HG03575 (cell line): ENCODE results near the gene PNPLA3.

Source experiments
- ATAC-seq: cut with Tn5 transposase; IDR thresholded peaks from one replicate; pipeline ENCODE4 v1.9.1; 2021; ENCODE audit not compliant: unreplicated experiment, insufficient number of reproducible peaks, low FRiP score; ENCODE audit errors: extremely low read depth

Gene PNPLA3

DNA sequence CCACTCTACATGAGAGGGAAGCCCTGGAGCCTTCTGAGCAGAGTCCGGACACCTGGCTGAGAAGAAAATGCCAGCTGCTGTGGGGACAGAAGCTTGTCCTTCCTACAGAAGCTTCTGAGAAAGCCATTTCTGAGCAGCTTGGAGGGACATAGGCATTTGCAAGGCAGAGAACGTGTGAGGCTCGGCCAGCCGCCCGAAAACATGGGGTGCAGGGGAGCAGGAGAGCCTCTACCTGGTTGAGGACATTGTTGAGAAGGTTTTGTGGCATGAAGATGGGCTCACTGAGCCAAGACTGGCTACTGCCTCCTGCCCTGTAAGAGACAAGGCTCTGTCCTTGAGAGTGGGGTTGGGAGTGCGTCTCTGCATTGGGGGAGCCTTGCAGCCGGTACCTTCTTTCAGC, 57.0 kb downstream of the PNPLA3 start:
- ATAC-seq, result no peak

DNA sequence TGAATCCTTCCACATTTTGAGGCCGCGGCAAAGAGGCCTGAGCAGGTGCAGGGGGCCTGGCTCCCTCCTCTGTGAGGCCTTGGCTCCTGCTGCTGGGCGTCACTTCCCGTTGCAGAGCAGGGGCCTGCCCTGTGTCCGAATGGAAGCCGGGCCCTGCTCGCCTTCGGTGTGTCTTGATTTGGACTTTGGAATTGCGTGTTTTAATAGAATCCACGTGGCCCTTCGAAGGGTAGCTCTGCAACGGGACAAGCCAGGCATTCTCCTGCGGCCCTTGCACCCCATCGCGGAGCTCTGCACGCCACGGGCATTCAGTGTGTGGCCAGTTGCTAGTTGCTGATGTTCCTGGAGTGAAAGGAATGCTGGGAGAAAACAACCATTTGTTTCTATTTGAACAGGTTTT, 57.4 kb downstream of the PNPLA3 start:
- no peak for ATAC-seq

DNA sequence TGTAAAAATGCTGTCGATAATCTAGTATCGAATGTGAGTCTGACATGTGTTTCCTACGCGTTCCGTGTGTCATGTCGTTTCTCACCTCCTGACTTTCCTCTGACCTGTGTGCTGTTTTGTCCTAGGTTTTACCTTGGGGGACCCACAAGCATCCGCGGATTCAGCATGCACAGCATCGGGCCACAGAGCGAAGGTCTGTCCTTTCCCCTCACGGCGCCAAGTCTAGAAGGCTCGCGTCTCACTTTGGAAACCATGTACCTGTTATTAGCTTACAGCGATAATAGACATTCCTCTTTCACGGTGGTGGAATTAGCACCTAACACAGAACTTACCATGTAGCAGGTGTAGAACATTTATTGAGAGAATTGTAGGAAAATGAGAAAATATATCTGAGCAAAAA, 60.2 kb downstream of the PNPLA3 start:
- no peak for ATAC-seq

DNA sequence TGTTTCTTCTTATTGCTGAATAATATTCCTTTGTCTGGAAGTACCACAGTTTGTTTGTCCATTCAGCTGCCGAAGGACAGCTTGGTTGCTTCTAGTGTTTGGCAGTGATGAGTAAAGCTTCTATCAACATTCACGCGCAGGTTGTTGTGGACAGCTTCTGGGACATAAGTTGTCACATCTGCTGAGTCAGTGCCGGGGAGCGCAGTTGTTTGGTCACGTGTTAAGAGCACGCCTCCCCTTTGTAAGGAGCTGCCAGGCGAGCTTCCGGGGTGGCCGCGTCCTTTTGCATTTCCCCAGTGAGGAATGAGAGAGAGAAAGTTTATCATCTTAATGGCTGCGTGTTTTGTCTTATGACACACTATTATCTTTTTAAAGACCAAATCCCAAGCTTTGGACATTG, 61.9 kb downstream of the PNPLA3 start:
- no peak for ATAC-seq

DNA sequence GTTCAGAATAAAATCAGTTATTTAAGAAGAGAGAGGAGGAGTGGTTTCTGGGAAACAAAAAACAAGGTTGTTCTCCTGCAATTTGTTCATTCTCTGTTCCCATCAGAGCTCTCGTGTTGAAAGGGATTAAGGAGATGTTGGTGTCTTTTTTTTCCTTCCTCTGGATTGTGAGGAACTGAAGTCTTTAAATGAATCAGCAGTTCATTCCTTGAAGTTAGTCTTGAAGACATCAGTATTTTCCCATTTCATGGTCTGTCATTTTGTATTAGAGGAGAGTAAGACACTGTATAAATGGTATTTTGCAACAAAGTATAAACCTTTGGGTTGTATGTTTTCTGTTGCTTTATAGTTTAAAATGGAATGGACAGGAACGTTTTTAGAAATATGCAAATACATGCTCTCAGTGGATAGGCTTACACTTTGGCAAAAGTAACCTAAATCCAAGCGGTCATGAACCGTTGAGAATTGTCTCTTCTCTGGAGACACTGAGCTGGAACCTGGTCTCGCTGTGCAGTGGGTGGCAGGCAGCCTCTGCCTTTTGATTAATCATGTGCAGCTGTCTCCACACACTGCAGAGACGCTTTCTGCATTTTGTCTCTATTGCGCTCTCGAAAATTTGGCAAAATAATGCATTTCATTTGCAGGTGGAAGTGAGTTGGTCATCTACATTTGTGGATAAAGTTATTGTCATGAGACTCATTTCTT, 64.7 kb downstream of the PNPLA3 start:
- ATAC-seq, result no peak

DNA sequence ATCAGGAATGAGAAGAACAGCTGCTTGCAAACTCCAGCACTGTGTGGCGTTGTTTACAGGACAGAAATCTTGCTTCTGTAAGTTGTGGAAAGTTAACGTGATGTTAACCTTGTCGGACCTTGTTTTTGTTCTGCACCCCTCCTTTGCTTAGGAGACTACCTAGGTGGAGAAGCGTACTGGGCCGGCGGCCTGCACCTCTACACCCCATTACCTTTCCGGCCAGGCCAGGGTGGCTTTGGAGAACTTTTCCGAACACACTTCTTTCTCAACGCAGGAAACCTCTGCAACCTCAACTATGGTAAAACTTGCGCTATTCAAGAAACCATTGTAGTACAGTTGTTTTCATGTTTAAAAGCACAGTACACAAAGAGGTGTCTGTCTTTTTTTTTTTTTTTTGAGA, 65.4 kb downstream of the PNPLA3 start:
- ATAC-seq, result no peak

DNA sequence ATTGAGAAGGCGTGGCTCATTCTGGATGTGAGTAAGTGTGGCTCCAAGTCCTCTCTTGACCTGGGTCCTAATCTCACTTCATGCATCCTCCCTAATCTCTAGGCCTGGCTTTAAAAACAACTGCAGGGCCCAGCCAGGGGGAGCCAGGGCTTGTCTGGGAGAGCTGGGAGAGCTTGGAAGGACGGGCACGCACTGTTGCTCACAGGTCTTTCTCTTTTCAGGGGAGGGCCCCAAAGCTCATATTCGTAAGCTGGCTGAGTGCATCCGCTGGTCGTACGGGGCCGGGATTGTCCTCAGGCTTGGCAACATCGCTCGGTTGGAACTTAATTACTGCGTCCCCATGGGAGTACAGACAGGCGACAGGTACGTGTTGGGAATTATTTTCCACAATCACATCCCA, 66.4 kb downstream of the PNPLA3 start:
- ATAC-seq, result no peak

DNA sequence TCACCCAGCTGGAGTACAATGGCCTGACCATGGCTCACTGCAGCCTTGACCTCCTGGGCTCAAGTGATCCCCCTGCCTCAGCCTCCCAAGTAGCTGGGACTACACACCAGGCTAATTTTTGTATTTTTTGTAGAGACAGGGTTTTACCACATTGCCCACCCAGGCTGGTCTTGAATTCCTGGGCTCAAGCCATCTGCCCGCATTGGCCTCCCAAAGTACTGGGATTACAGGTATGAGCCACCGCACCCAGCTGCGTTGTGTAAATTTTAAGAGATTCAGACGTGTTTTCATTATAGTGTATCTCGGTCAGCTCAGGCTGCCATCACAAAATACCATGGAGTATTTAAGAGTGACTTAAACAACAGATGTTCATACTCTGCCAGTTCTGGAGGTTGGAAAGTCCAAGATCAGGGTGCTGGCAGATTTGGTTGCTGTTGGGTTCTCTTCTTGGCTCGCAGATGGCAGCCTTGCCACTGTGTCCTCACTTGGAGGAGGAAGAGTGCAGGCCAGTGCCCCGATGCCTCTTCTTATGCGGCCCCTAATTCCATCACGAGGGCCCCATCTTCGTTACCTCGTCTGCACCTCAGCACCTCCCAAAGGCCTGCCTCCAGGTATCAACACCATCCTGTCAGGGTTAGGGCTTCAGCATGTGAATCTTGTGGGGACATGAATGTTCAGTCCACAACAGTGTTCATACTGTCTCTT, 67.9 kb downstream of the PNPLA3 start:
- no peak for ATAC-seq

DNA sequence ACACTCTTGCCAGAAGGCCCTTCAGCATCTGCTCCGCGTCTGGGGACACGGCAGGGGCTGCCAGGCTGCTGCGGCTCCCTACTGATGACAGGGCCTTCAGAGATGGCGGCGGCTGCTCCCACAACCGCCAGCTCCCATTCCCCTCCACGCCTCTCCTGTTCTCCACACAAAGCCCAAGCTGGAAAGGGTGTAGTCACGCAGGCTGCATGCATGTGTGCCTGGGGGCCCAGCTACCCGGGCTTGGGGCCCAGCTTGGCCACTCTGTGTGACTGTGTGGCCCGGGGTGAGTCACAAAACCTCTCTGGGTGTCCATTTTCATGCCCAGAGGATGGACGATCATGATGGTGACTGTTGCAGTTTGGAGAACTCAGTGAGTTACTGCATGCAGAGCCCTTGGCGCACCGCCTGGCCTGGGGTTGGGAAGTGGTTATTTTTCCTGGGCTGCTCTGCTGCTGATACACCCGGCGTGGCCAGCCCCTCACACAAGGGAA, 68.8 kb downstream of the PNPLA3 start:
- ATAC-seq, result no peak

DNA sequence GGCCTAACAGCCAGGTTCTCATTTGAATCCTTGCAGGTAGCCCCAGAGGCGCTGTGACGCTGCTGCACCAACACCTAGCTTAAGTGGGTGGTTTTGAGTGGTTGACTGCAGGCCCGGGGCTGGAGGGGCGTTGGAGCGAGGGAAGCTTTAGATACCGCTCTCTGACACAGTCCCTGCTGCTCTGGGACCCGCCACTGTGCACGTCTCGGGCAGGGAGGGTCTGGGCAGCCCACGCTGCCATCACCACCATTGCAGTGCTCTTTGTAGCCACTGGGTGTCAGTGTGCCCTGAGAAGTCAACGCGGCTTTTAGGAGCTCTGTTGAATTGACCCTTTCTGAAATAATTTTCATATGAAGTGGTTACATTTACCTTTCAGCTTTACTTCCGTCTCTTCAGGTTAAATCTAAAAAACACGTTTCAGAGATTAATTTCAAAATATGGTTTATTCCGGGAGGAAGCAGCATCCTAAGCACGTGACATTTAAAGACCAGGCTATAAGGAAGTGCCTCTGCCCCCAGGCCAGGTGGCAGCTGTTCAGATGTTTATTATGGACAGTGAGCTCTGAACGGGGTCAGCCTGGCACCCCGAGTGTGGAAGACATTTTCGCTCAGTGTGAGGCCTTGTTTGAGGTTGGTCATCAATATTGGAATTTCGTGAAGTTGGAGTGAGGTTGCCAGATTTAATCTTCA, 69.6 kb downstream of the PNPLA3 start:
- ATAC-seq, result no peak

DNA sequence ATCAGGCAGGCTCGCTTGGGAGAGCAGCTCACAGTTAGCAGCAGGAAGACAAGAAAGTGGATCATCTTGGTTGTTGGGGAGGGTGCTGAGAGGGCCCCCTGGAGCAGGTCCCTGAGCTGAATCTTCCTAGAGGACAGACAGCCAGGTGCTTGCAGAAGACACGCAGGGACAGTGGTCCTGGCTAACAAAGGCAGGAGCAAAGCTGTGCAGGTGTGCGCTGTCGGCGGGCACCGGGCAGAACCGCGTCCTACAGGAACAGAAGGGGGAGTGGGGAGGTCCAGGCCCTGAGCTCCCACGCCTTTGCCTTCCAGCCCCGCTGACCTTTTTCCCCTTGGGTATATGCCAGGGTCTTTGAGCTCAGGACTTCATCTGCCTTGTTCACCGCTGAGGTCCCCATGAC, 70.4 kb downstream of the PNPLA3 start:
- no peak for ATAC-seq

DNA sequence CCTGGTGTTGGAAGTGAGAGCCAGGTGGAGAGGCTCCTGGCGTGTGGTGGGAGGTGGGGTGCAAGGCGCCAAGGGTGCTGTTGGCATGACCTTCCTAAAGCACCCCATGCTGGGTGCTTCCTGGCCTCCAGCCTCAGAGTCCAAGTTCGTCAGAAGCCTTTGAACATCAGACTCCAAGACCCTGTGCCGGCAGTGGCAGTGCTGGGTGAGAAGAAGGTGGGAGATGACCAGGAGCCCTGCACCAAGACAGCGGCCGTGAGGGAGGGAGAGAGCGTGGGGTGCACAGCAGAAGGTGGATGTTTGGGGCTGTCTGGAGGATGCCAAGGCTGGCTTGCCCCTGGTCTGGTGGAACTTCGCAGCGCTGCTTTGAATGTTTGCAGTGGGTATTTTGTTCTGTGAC, 70.8 kb downstream of the PNPLA3 start:
- ATAC-seq, result no peak

DNA sequence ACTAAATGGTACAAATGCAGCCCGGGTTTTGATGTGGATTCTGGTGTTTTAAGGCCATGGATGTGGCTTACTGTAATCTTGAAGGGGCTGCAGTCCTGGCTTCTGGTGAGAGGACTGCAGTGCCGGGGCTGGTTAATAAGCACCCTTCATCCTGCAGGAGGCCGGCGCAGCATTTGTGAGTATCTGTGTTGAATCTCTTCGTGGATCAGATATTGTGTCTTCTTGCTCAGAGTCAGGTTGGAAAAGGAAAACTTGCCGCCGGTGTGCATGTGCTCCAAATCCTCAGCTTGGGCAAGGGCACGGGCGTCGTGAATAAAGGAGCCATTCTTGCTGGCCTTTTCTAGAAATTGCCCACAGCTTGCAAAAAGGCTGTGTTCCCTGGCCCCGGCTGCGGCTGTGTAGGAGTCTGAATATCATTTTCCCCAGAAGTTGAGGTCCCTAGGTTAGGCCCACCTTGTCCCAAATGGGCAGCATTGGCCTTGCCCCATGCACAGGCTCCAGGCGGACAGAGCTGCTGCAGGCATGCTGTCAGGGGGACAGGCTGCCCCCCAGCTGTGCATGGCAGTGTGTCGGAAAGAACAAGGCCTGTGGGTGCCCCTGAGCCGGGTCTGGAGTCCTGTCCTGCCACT, 71.6 kb downstream of the PNPLA3 start:
- no peak for ATAC-seq

DNA sequence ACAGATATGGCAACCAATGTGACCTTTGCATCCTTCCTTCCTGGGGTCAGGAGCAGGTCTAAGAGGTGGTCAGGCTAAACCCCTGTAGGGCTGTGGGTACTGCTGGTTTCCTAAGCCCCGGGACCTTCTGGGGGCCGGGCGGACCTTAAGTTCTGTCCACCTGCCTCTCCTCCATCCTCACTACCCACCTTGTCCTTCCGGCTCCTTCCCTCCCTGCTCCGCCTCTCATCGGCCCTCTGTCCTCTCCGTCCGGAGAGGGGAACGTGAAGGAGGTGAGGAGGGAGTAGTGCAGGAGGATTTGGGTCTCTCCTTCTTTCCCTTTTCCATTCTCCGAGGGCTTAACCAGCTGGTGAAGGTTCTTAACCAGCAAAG, 72.2 kb downstream of the PNPLA3 start:
- ATAC-seq, result no peak

DNA sequence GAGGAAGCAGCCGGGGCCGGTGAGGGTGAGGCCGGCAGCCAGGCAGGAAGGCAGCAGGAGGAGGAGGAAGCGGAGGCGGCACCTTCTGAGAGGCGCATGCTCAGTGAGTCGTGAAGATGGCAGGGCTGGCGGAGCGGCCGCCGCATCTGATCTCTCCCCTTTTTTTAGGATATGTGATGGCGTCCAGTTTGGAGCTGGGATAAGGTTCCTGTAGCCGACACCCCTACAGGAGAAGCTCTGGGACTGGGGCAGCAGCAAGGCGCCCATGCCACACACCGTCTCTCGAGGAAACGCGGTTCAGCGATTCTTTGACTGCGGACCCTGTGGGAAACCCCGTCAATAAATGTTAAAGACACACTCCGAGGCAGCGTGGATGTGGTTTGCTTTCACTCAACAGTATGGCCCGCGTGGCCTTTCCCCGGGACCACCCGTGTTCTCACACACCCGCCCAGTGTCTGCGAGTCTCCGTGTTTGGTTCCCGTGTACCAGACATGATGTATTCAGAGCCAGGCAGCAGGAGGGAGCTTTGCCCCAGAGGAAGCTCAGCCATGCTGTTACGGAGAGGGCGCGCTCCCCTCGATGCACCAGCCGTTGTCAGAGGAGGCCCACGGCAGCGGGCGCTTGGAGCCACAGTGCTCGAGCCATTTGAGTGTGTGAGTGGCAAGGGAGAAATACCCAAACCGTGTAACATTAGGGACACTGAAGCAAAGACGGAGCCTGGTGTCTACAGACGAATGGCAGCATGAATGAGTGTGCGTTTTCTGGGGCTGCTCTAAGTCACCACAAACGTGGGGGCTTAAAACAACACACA, 72.8 kb downstream of the PNPLA3 start:
- no peak for ATAC-seq

DNA sequence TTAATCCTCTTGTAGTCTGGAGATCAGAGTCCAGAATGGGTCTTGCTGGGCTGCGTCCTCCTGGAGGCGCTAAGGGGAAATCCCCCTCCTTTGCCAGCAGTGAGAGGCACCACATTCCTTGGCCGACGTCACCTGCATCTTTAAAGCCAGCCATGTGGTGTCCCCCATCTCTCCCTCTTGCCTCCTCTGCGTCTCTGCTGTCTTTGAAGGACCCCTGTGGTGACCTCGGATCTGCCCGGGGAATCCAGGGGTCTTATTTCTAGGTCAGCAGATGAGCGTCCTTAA, 73.3 kb downstream of the PNPLA3 start:
- no peak for ATAC-seq
